Tibial nerve (tissue), 4 donors: ENCODE results near the gene FBF1.

Source experiments
- CTCF ChIP-seq, 5 experiments: fragments of 200-600 bp in 3 of 5; fragments of 450-650 bp in 2 of 5; sonication (generic) in 3 of 5; IDR thresholded peaks; one replicate each; pipeline ENCODE4 v1.5.1; 2016 to 2019; ENCODE audit warnings: antibody characterized with exemption in 5 of 5, mild to moderate bottlenecking in 3 of 5, moderate library complexity in 2 of 5
- EP300 ChIP-seq, 2 donors: sonication (generic); formaldehyde crosslinking; IDR thresholded peaks; one replicate each; pipeline ENCODE4 v1.6.1; 2017; ENCODE audit warnings: antibody characterized with exemption in 2 of 2, mild to moderate bottlenecking in 1 of 2
- POLR2A ChIP-seq, 2 donors: fragments of 450-650 bp; IDR thresholded peaks; one replicate each; pipeline ENCODE4 v1.6.1; 2017; ENCODE audit warnings: antibody characterized with exemption in 2 of 2, mild to moderate bottlenecking in 2 of 2, moderate library complexity in 2 of 2

GRCh38 chr17:75970626-75971025 lies 29.8 kb upstream of the FBF1 start:
- TF ChIP-seq EP300 (IDR thresholded peaks at IDR 0.05) (no peak), CTCF (IDR thresholded peaks at IDR 0.05) (no peak), POLR2A (IDR thresholded peaks at IDR 0.05) (no peak)
